Natural killer cell (primary cell): ENCODE data around the gene AOC1. TPM values are rescaled to one million over a fixed set of nuclear protein-coding genes. Genes with fewer than 3 reads are reported as not detected.

Experiments used
- ATAC-seq, 3 donors: fragments of 150-1000 bp in 2 of 3; fragments of 200-7000 bp in 1 of 3; cut with Tn5 transposase; 1 replicate in 1 of 3; 2 replicates in 2 of 3; pipeline ENCODE4 v1.10.0; 2021; ENCODE audit warnings: mild to moderate bottlenecking in 2 of 3, moderate library complexity in 2 of 3
- DNase-seq, 2 donors: peaks; one replicate each; pipeline versions ENCODE4 v3.0.0 to v3.0.0-alpha.2; 2013 to 2021; ENCODE audit warnings: mixed read lengths in 1 of 2
- H3K27ac ChIP-seq: one replicate; pipeline ENCODE4 v1.5.1; 2013; ENCODE audit warnings: mild to moderate bottlenecking, low read length
- H3K27me3 ChIP-seq: one replicate; pipeline ENCODE4 v1.6.1; 2013; ENCODE audit warnings: low read length; ENCODE audit not compliant: control insufficient read depth, insufficient read depth
- H3K36me3 ChIP-seq: one replicate; pipeline ENCODE4 v1.6.1; 2013; ENCODE audit warnings: low read length; ENCODE audit not compliant: control insufficient read depth, insufficient read depth
- H3K4me1 ChIP-seq: one replicate; pipeline ENCODE4 v1.6.1; 2013; ENCODE audit warnings: low read length; ENCODE audit not compliant: control insufficient read depth, insufficient read depth
- H3K4me3 ChIP-seq: one replicate; pipeline ENCODE4 v1.5.1; 2013; ENCODE audit warnings: low read length
- H3K9me3 ChIP-seq: one replicate; pipeline ENCODE4 v1.6.1; 2013; ENCODE audit warnings: low read length; ENCODE audit not compliant: control insufficient read depth, insufficient read depth
- H3K27ac Mint-ChIP-seq, 2 donors: one replicate each; pipeline ENCODE4 v1.8.0; 2022; ENCODE audit warnings: mild to moderate bottlenecking in 2 of 2, mixed read lengths in 2 of 2, moderate library complexity in 1 of 2
- H3K27me3 Mint-ChIP-seq, 2 donors: one replicate each; pipeline ENCODE4 v1.8.0; 2022; ENCODE audit warnings: low read depth in 2 of 2, mixed read lengths in 2 of 2
- H3K36me3 Mint-ChIP-seq: one replicate; pipeline ENCODE4 v1.8.0; 2022; ENCODE audit warnings: mixed read lengths
- H3K4me1 Mint-ChIP-seq, 2 donors: one replicate each; pipeline ENCODE4 v1.8.0; 2022; ENCODE audit warnings: mixed read lengths in 2 of 2
- H3K4me3 Mint-ChIP-seq: one replicate; pipeline ENCODE4 v1.8.0; 2022; ENCODE audit warnings: mild to moderate bottlenecking, moderate library complexity, mixed read lengths
- H3K9me3 Mint-ChIP-seq, 2 donors: one replicate each; pipeline ENCODE4 v1.8.0; 2022; ENCODE audit warnings: mixed read lengths in 2 of 2
- CTCF ChIP-seq: fragments of 200-600 bp; IDR thresholded peaks from one replicate; pipeline ENCODE4 v1.8.0; 2022; ENCODE audit warnings: antibody characterized with exemption
- WGBS: methylation state at CpG from one replicate; pipeline ENCODE4 v1.1.7; 2013; ENCODE audit warnings: missing lambda C conversion rate; ENCODE audit not compliant: insufficient coverage; 5-methylcytosine and 5-hydroxymethylcytosine counted together
- intact Hi-C: fragments of 100-400 bp; cut with micrococcal nuclease; formaldehyde crosslinking; loops from one replicate; pipeline ENCODE4 v1.14.2; 2022
- total RNA-seq, 4 donors: library from RNA; stranded (reverse); fragments of 120-200 nt in 1 of 4; gene quantifications; one replicate each; pipeline versions ENCODE4 v1.2.3 to v1.2.4, GENCODE V29; 2013 to 2022

AOC1 gene
- total RNA-seq, 3 donors from 2014 or later (not counting 1 experiment from before 2014, with no cell fraction given): not detected

- peak overlapping the region; percentile 15 for H3K4me3 Mint-ChIP-seq
- no peak for TF ChIP-seq CTCF
- peaks cover 0 to 10% of the 10 kb centered on the region in 2 donors for H3K4me1 Mint-ChIP-seq
Measured at GRCh38 chr7:150851492-150852370, 586 bp upstream of the AOC1 start.

GRCh38 chr7:150854066-150855000 is 2.0 kb downstream of the AOC1 start:
- H3K4me1 ChIP-seq: no peaks in the 10 kb centered on the region

More at GRCh38 chr7:150851492-150852370, 586 bp upstream of the AOC1 start:
- 75% methylated on average over 18 of the region's 19 CpGs for WGBS
- Mint-ChIP-seq H3K27ac (no peak overlapping the region), H3K9me3 (no peaks in the 10 kb centered on the region), H3K36me3 (no peaks in the 10 kb centered on the region), H3K27me3 (peaks cover 24 to 30% of the 10 kb centered on the region in 2 donors)
- Histone ChIP-seq H3K4me1 (no peaks in the 10 kb centered on the region), H3K27me3 (peaks cover 4% of the 10 kb centered on the region), H3K9me3 (no peaks in the 10 kb centered on the region), H3K4me3 (no peak overlapping the region), H3K36me3 (no peaks in the 10 kb centered on the region), H3K27ac (no peak overlapping the region)
- DNase-seq (no peak), ATAC-seq (no peak)
- intact Hi-C loops: no loop called here

GRCh38 chr7:150855046-150855445 is 2.7 kb downstream of the AOC1 start:
- H3K27ac ChIP-seq: no peak overlapping the region
- Mint-ChIP-seq H3K27ac (no peak overlapping the region), H3K27me3 (peaks cover 17 to 30% of the 10 kb centered on the region in 2 donors), H3K9me3 (no peaks in the 10 kb centered on the region), H3K4me1 (peaks cover 0 to 10% of the 10 kb centered on the region in 2 donors), H3K36me3 (no peaks in the 10 kb centered on the region), H3K4me3 (no peak overlapping the region)
- WGBS: 89% methylated on average over 6 of the region's 6 CpGs
- TF ChIP-seq CTCF: no peak
- H3K4me1 ChIP-seq: no peaks in the 10 kb centered on the region
- H3K36me3 ChIP-seq: no peaks in the 10 kb centered on the region
- H3K4me3 ChIP-seq: no peak overlapping the region
- DNase-seq (no peak), ATAC-seq (no peak)
- peaks cover 4% of the 10 kb centered on the region for H3K27me3 ChIP-seq
- no peaks in the 10 kb centered on the region for H3K9me3 ChIP-seq
- intact Hi-C loops: no loop called here

More at GRCh38 chr7:150854066-150855000, 2.0 kb downstream of the AOC1 start:
- Mint-ChIP-seq H3K9me3 (no peaks in the 10 kb centered on the region), H3K4me1 (peaks cover 0 to 10% of the 10 kb centered on the region in 2 donors), H3K27me3 (peaks cover 22 to 30% of the 10 kb centered on the region in 2 donors), H3K27ac (no peak overlapping the region), H3K36me3 (no peaks in the 10 kb centered on the region), H3K4me3 (no peak overlapping the region)
- intact Hi-C loops: no loop called here
- no peak overlapping the region for H3K4me3 ChIP-seq
- H3K27ac ChIP-seq: no peak overlapping the region
- no peaks in the 10 kb centered on the region for H3K36me3 ChIP-seq
- WGBS: 88% methylated on average over 19 of the region's 19 CpGs
- no peak for ATAC-seq
- no peak for DNase-seq
- H3K9me3 ChIP-seq: no peaks in the 10 kb centered on the region
- H3K27me3 ChIP-seq: peaks cover 4% of the 10 kb centered on the region
- no peak for TF ChIP-seq CTCF
